Natural killer cell (primary cell): Measurements from ENCODE around the gene MAPK7. TPM values are rescaled to one million over a fixed set of nuclear protein-coding genes. Genes with fewer than 3 reads are reported as not detected.
A peak's percentile ranks its signal among the peaks of the same experiment; 100 is the strongest.

Experiments used
- ATAC-seq, 3 donors: fragments of 150-1000 bp in 2 of 3; fragments of 200-7000 bp in 1 of 3; cut with Tn5 transposase; 1 replicate in 1 of 3; 2 replicates in 2 of 3; pipeline ENCODE4 v1.10.0; 2021; ENCODE audit warnings: mild to moderate bottlenecking in 2 of 3, moderate library complexity in 2 of 3
- DNase-seq, 2 donors: peaks; one replicate each; pipeline versions ENCODE4 v3.0.0 to v3.0.0-alpha.2; 2013 to 2021; ENCODE audit warnings: mixed read lengths in 1 of 2
- H3K27ac ChIP-seq: one replicate; pipeline ENCODE4 v1.5.1; 2013; ENCODE audit warnings: mild to moderate bottlenecking, low read length
- H3K27me3 ChIP-seq: one replicate; pipeline ENCODE4 v1.6.1; 2013; ENCODE audit warnings: low read length; ENCODE audit not compliant: control insufficient read depth, insufficient read depth
- H3K36me3 ChIP-seq: one replicate; pipeline ENCODE4 v1.6.1; 2013; ENCODE audit warnings: low read length; ENCODE audit not compliant: control insufficient read depth, insufficient read depth
- H3K4me1 ChIP-seq: one replicate; pipeline ENCODE4 v1.6.1; 2013; ENCODE audit warnings: low read length; ENCODE audit not compliant: control insufficient read depth, insufficient read depth
- H3K4me3 ChIP-seq: one replicate; pipeline ENCODE4 v1.5.1; 2013; ENCODE audit warnings: low read length
- H3K9me3 ChIP-seq: one replicate; pipeline ENCODE4 v1.6.1; 2013; ENCODE audit warnings: low read length; ENCODE audit not compliant: control insufficient read depth, insufficient read depth
- H3K27ac Mint-ChIP-seq, 2 donors: one replicate each; pipeline ENCODE4 v1.8.0; 2022; ENCODE audit warnings: mild to moderate bottlenecking in 2 of 2, mixed read lengths in 2 of 2, moderate library complexity in 1 of 2
- H3K27me3 Mint-ChIP-seq, 2 donors: one replicate each; pipeline ENCODE4 v1.8.0; 2022; ENCODE audit warnings: low read depth in 2 of 2, mixed read lengths in 2 of 2
- H3K36me3 Mint-ChIP-seq: one replicate; pipeline ENCODE4 v1.8.0; 2022; ENCODE audit warnings: mixed read lengths
- H3K4me1 Mint-ChIP-seq, 2 donors: one replicate each; pipeline ENCODE4 v1.8.0; 2022; ENCODE audit warnings: mixed read lengths in 2 of 2
- H3K4me3 Mint-ChIP-seq: one replicate; pipeline ENCODE4 v1.8.0; 2022; ENCODE audit warnings: mild to moderate bottlenecking, moderate library complexity, mixed read lengths
- H3K9me3 Mint-ChIP-seq, 2 donors: one replicate each; pipeline ENCODE4 v1.8.0; 2022; ENCODE audit warnings: mixed read lengths in 2 of 2
- WGBS: methylation state at CpG from one replicate; pipeline ENCODE4 v1.1.7; 2013; ENCODE audit warnings: missing lambda C conversion rate; ENCODE audit not compliant: insufficient coverage; 5-methylcytosine and 5-hydroxymethylcytosine counted together
- intact Hi-C: fragments of 100-400 bp; cut with micrococcal nuclease; formaldehyde crosslinking; loops from one replicate; pipeline ENCODE4 v1.14.2; 2022
- total RNA-seq, 4 donors: library from RNA; stranded (reverse); fragments of 120-200 nt in 1 of 4; gene quantifications; one replicate each; pipeline versions ENCODE4 v1.2.3 to v1.2.4, GENCODE V29; 2013 to 2022
- TF ChIP-seq, protein P1 (sequence below): fragments of 200-600 bp; IDR thresholded peaks from one replicate; pipeline ENCODE4 v1.8.0; 2022; ENCODE audit warnings: antibody characterized with exemption

Gene MAPK7
- total RNA-seq, 3 donors from 2014 or later (not counting 1 experiment from before 2014, with no cell fraction given): 39.2 to 63.5 (median 54.1) TPM

DNA sequence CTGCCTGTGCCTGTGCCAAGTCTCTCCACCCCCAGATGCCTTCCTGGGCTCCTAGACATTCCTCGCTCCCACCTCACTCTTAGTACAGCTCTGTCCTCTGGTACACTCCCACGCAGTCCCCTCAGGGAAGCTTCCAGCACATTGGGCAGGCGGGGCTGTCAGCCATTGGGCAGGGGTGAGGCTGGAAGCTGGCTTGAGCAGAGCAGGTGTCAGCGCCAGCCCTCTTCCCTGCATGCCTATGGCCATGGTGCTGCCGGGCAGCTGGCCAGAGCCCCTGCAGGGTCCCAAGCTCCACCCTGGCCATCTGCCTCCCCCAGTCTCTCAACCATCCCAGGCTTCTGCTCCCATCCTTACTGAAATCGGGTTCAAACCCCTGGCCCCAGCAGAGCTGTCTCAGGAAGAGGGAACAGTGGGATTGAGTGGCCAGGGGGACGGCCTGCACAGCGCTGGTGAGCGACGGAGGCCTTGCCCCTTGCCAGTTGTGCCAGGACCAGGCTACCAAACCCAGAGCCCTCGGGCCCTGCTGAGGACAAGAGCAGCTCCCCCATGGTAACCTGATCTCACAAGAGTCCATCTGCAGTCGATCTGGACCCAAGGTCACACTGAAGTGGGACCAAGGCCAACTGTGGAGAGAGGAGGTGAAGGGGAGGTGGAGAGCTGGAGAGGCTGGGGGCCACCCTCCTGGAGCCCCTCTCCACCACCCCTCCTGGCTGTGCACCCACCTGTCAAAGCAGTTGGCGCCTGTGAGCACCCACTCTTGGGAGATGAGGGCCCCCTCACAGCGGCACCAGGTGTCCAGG lies 13.4 kb upstream of the MAPK7 start:
- Histone ChIP-seq H3K27ac (no peak overlapping the region), H3K4me3 (no peak overlapping the region), H3K4me1 (peaks cover 37% of the 10 kb centered on the region), H3K9me3 (no peaks in the 10 kb centered on the region), H3K27me3 (no peaks in the 10 kb centered on the region), H3K36me3 (no peaks in the 10 kb centered on the region)
- 89% methylated on average over 14 of the region's 14 CpGs for WGBS
- intact Hi-C loops: loop anchor here (10.0 kb wide), 1 partner anchor 280 kb away; the partner anchor contains the start of gene ALDH3A2
- Mint-ChIP-seq H3K27me3 (peaks cover 0 to 4% of the 10 kb centered on the region in 2 donors), H3K4me3 (no peak overlapping the region), H3K27ac (no peak overlapping the region), H3K36me3 (no peaks in the 10 kb centered on the region), H3K9me3 (no peaks in the 10 kb centered on the region), H3K4me1 (peaks cover 41 to 52% of the 10 kb centered on the region in 2 donors)
- ATAC-seq (no peak), DNase-seq (no peak)
- TF ChIP-seq, protein P1, sequence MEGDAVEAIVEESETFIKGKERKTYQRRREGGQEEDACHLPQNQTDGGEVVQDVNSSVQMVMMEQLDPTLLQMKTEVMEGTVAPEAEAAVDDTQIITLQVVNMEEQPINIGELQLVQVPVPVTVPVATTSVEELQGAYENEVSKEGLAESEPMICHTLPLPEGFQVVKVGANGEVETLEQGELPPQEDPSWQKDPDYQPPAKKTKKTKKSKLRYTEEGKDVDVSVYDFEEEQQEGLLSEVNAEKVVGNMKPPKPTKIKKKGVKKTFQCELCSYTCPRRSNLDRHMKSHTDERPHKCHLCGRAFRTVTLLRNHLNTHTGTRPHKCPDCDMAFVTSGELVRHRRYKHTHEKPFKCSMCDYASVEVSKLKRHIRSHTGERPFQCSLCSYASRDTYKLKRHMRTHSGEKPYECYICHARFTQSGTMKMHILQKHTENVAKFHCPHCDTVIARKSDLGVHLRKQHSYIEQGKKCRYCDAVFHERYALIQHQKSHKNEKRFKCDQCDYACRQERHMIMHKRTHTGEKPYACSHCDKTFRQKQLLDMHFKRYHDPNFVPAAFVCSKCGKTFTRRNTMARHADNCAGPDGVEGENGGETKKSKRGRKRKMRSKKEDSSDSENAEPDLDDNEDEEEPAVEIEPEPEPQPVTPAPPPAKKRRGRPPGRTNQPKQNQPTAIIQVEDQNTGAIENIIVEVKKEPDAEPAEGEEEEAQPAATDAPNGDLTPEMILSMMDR: no peak

DNA sequence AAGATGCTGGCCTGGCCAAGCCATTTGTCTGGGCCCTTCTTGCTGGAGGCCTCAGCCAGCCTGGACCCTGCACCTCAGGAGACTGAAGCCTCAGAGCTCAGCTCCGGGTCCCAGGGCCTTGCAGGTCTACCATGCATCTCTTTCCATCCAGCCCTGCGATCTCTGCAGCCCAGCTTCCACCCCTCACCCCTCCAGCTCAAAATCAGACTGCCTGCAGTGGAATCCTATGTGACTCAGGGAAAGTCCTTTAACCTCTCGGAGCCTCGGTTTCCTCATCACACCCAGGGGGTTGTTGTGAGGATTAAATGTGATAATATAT lies 12.8 kb upstream of the MAPK7 start:
- H3K36me3 Mint-ChIP-seq: no peaks in the 10 kb centered on the region
- Histone ChIP-seq H3K9me3 (no peaks in the 10 kb centered on the region), H3K4me3 (no peak overlapping the region), H3K27ac (no peak overlapping the region), H3K4me1 (peaks cover 42% of the 10 kb centered on the region), H3K27me3 (no peaks in the 10 kb centered on the region), H3K36me3 (no peaks in the 10 kb centered on the region)
- H3K4me1 Mint-ChIP-seq: peaks cover 47 to 57% of the 10 kb centered on the region in 2 donors
- H3K27ac Mint-ChIP-seq: peak overlapping the region in 1 of 2 donors; percentile 2
- no peak overlapping the region for H3K4me3 Mint-ChIP-seq
- intact Hi-C loops: loop anchor here (10.0 kb wide), 1 partner anchor 279 kb away; the partner anchor contains the start of gene ALDH3A2
- no peak for DNase-seq
- WGBS: 94% methylated on average over 2 of the region's 4 CpGs
- no peak for ATAC-seq
- peaks cover 0 to 4% of the 10 kb centered on the region in 2 donors for H3K27me3 Mint-ChIP-seq
- TF ChIP-seq, protein P1: no peak
- H3K9me3 Mint-ChIP-seq: no peaks in the 10 kb centered on the region

DNA sequence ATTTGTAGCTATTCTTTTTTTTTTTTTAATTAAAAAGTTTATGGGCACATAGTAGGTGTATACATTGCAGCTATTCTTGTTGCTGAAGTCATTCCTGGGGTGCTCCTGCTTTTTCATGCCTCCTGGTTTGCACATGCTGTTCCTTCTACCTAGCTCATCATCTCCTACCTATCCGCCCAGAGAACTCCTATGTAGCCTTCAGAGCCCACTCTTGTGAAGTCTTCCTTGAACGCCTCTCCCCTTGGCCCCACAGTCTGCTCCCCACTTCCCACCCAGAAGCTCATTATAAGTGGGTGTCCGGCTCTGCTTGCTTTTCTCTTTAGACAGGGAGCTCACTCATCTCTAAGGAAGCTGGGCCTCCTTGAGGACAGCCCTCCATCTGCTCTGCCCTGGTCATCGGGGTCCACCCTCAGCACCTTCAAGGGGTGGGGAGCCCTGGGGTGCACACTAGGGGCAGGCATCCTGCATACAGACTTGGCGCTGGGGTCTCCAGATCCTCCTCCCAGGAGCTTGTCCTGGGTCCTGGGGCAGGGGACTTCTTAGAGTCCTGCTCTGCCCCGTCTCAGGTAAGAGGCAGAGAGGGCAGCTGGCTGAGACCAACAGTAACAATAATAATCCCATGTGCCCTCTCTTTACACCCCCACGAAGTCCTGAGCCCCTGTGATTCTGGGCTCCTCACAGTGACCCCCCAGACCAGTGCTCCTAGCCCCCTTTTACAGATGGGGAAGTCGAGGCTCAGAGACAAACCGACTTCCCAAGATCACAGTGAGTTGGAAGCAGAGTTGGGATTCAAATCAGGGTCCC lies 12.3 kb upstream of the MAPK7 start:
- 90% methylated on average over 9 of the region's 9 CpGs for WGBS
- H3K36me3 ChIP-seq: no peaks in the 10 kb centered on the region
- H3K9me3 ChIP-seq: no peaks in the 10 kb centered on the region
- TF ChIP-seq, protein P1: no peak
- H3K4me1 ChIP-seq: peaks cover 48% of the 10 kb centered on the region
- intact Hi-C loops: loop anchor here (10.0 kb wide), 1 partner anchor 279 kb away; the partner anchor contains the start of gene ALDH3A2
- no peak for ATAC-seq
- DNase-seq: no peak
- no peaks in the 10 kb centered on the region for H3K36me3 Mint-ChIP-seq
- peaks cover 0 to 4% of the 10 kb centered on the region in 2 donors for H3K27me3 Mint-ChIP-seq
- no peaks in the 10 kb centered on the region for H3K27me3 ChIP-seq
- peak overlapping the region; percentile 30 to 59 for H3K27ac Mint-ChIP-seq
- no peak overlapping the region for H3K27ac ChIP-seq
- no peak overlapping the region for H3K4me3 ChIP-seq
- no peaks in the 10 kb centered on the region for H3K9me3 Mint-ChIP-seq
- H3K4me1 Mint-ChIP-seq: peaks cover 52 to 63% of the 10 kb centered on the region in 2 donors
- peak overlapping the region; percentile 29 for H3K4me3 Mint-ChIP-seq
